T-helper 1 cell treated with Interleukin-12 subunit alpha and Interleukin-12 subunit beta and Interleukin-4 antibody, amounts not matched to agents 30 ng/mL and 1 ng/mL, for 36 hours (primary cell): ENCODE measurements around the gene MPZL2. TPM values are rescaled to one million over a fixed set of nuclear protein-coding genes. Genes with fewer than 3 reads are reported as not detected.

Experiments
- intact Hi-C: fragments of 100-400 bp; cut with micrococcal nuclease; formaldehyde crosslinking; loops from one replicate; pipeline ENCODE4 v1.15.1; 2024
- total RNA-seq: library from RNA; stranded (reverse); gene quantifications from 2 replicates; pipeline ENCODE4 v1.2.3, GENCODE V29; 2022

Gene MPZL2
- total RNA-seq, 1 donor from 2014 or later = 4.8 TPM

GRCh38 chr11:118286545-118286944, 22.4 kb upstream of the MPZL2 start:
- intact Hi-C loops = no loop called here

DNA sequence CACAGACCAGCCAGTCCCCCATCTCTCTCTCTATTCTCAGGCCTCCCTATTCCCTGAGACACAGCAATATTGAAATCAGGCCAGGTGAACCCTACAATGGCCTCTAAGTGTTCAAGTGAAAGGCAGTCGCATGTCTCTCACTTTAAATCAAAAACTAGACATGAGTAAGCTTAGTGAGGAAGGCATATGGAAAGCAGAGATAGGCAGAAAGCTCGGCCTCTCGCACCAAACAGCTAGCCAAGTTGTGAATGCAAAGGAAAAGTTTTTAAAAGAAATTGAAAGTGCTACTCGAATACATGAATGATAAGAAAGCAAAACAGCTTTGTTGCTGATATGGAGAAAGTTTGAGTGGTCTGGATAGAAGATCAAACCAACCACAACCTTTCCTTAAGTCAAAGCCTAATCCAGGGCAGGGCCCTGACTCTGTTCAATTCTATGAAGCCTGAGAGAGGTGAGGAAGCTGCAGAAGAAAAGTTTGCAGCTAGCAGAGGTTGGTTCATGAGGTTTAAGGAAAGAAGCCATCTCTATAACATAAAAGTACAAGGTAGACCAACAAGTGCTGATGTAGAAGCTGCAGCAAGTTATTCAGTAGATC, 19.8 kb upstream of the MPZL2 start:
- intact Hi-C loops = no loop called here

DNA sequence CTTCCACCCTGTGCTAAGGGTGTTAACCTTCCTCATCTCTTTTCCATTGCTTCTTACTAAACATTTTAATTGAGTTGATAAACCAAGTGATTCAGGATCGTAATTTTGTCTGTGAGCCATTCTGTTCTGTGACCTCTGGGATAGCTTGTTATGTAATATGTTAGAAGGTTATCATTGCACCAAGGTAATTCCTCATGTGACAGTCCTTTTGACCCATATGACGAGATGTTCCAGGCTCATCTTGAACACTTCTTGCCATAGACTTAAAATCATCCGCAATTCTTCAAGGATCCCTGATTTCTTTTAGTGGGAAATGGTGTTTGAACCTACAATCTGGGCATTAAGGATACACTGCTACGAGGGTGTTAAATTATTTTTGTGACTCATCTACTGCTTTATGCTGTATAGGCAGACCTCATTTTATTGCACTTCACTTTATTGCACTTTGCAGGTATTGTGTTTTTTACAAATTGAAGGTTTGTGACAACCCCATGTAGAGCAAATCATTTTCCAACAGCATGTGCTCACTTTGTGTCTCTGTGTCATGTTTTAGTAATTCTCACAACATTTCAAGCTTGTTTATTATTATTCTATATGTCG, 19.0 kb upstream of the MPZL2 start:
- intact Hi-C loops = no loop called here

- intact Hi-C loops = no loop called here
Observed at GRCh38 chr11:118282606-118283005, 18.5 kb upstream of the MPZL2 start.

GRCh38 chr11:118281284-118281683, 17.2 kb upstream of the MPZL2 start:
- intact Hi-C loops = no loop called here

DNA sequence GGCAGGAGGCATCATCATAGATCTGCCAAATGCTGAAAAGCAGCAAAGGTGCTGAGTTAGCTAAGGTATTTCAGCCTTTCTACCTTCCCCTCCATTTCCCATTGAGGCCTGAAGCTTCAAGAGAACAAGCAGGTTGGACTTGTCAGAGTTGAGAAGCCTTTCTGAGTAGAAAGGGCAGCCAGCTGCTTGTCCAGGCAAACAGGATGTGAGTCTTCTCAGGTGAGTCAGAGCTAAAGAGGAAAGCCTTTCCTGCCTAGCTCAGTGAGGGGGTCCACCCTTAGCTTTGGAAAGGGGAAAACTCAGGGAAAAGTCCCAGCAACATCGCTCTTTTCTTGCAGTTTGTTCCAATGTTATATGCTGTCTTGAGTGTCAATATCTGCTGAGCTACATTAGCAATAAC, 13.2 kb upstream of the MPZL2 start:
- intact Hi-C loops = loop anchor here (2.0 kb wide), 1 partner anchor 25 kb away; the partner anchor contains the start of gene MPZL3

DNA sequence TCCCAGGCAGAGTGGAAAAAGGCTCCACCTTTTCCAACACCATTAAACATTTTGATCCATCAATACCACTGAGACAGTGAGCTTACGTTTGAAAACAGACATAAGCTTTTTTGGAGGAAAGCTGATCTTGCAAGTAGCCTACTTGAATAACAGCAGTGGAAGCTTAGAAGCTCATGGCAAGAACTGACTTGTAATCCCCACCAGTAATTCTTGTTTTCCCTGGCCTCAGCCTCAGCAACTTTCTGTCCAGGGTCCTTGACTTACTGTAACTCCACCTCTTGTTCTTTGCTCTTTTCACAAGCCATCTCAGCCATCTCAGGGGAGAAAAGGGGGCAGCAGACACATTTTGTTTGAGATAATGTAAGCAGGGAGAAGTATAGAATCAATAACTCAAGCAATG, 12.3 kb upstream of the MPZL2 start:
- intact Hi-C loops = loop anchor here (2.0 kb wide), 1 partner anchor 24 kb away; the partner anchor contains the start of gene MPZL3

DNA sequence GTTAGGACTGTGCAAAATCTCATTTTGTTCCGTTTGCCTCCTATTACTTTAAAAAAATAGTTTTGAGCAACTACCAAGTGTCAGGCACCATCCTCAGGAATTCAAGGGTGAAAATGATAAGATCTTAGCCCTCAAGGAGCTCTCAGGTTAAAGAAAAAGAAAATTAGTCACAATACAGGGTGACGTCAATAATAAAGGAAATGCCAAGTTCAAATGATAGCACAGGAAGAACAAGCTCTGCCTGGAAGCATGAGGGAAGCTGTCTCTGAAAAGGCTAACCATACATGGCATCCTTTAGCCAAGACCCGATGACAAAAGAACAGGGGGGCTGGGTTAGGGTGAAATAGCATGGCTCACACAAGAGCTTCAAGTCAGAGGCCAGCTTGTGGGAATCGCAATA, 11.1 kb upstream of the MPZL2 start:
- intact Hi-C loops = no loop called here

DNA sequence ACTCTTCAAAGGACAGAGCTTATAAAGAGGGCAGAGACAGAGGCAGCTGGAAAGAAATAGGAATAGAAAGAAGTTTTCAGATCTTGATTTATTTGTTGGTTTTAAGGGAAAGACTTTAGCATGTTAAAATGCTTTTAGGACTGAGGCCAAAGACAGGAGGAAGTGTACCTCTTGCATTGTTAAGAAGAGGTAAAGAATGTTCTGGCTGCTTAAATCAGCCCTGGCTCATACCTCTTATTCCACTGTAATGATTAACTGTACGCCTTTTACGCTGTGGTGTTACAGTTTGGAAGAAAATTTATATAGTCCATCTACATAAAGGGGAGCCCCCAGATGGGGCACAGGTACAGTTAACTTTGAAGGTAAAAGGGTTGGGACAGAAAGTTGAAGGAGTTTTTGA, 10.1 kb upstream of the MPZL2 start:
- intact Hi-C loops = no loop called here

DNA sequence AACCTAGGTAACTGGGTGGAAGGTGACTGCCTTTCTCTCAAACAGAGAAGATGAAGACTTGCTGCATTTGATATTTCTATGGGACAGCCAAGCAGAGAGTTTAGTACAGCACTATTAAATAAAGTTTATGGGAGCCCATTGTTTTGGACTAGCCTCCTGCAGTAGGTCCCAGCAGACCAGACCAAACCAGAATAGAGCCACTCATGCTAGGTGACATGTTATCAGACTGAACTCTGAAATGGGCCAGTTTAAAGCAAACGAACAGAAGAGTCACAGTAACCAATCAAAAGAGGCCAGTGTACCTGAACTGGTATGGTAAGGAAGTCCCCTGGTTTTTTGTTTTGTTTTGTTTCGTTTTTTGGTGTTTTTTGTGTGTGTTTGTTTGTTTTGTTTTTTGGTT, 7.9 kb upstream of the MPZL2 start:
- intact Hi-C loops = no loop called here

- intact Hi-C loops = no loop called here
Observed at GRCh38 chr11:118267486-118267885, 3.4 kb upstream of the MPZL2 start.

GRCh38 chr11:118265954-118266353, 1.9 kb upstream of the MPZL2 start:
- intact Hi-C loops = no loop called here

DNA sequence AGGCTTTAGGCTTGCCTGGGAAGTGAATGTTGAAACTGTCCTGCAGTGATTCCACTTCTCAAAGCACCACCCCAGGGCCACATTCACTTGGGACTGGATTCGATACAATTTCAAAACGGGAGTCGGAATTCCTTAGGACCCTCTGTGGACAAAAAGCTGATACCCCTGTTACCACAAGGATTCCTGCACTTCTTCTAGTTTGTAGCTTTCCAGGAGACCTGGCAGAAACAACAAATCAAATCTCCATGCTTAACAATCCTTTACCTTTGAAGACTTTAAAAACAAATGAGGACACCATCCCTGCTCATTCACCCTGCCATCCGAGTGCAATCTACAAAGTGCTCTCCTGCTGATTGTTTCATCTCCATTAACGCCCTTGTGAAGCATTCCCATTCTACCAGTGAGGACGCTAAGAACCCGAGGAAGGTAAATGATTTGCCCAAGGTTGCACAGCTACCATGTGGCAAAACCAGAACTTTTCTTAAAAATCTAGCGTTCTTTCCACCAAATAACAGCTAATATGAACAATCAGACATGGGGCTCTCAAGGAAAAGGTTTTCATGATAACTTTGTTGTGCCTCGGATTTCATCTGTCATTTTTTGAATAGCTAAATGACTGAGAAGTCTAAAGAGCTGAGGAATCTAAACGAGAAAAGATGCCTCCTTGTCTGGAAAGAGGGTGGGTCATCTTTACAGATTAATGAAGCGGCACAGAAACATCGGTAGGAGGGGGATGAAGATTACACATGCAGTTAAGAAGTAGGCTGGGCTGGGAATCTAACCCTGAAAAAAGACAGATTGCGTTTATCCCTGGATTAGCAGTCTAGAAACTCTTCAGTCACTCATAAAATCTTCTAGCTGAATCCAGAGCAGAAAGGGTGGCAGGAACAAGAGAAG, 720 bp upstream of the MPZL2 start:
- intact Hi-C loops = no loop called here

GRCh38 chr11:118263112-118263511, 985 bp downstream of the MPZL2 start:
- intact Hi-C loops = no loop called here

- intact Hi-C loops = no loop called here
Observed at GRCh38 chr11:118260353-118260752, 3.7 kb downstream of the MPZL2 start.

GRCh38 chr11:118259138-118259537, 5.0 kb downstream of the MPZL2 start:
- intact Hi-C loops = loop anchor here (5.0 kb wide), 1 partner anchor 33 kb away; no protein-coding TSS in a partner anchor

- intact Hi-C loops = loop anchor here (5.0 kb wide), 1 partner anchor 34 kb away; no protein-coding TSS in a partner anchor
Observed at GRCh38 chr11:118258410-118258809, 5.7 kb downstream of the MPZL2 start.

- intact Hi-C loops = loop anchor here (1.0 to 5.0 kb wide), 6 partner anchors 24 to 540 kb away; partner anchors contain the start of gene DDX6
Observed at GRCh38 chr11:118252688-118253087, 11.4 kb downstream of the MPZL2 start.

GRCh38 chr11:118251858-118252652, 12.0 kb downstream of the MPZL2 start, which contains the start of gene MPZL3:
TSS of gene MPZL3 (minus strand) at chr11:118252365. CDS start at chr11:118252294, 71 bp downstream.
- intact Hi-C loops = loop anchor here (1.0 to 5.0 kb wide), 8 partner anchors 11 to 540 kb away; partner anchors contain the start of gene DDX6

- intact Hi-C loops = loop anchor here (1.0 kb wide), 1 partner anchor 30 kb away; no protein-coding TSS in a partner anchor
Observed at GRCh38 chr11:118247041-118247440, 17.1 kb downstream of the MPZL2 start.
